ENCODE data around the gene CA5B.
"Not testable (repeated sequence)": the region's sequence is repeated elsewhere in the genome, so short reads cannot be mapped to it uniquely, and the experiment has no call there.

GRCh38 chrX:15731368-15731767 lies 6.7 kb upstream of the CA5B start:
- TF ChIP-seq JUND (IDR thresholded peaks at IDR 0.05); TAF1 (conservative IDR thresholded peaks at IDR 0.05); SP1 (IDR thresholded peaks at IDR 0.05); CTCF (IDR thresholded peaks at IDR 0.05; ENCODE audit: low read depth, low read length, missing input control): not testable (repeated sequence)

Data from liver (tissue), 3 donors.